ENCODE results near the gene PES1. TPM values are rescaled to one million over a fixed set of nuclear protein-coding genes. Genes with fewer than 3 reads are reported as not detected.
"Not testable (repeated sequence)": the region's sequence is repeated elsewhere in the genome, so short reads cannot be mapped to it uniquely, and the experiment has no call there.

Gene PES1
- total RNA-seq, 1 donor from 2014 or later = 47.0 TPM

GRCh38 chr22:30573594-30574094 is 18.1 kb downstream of the PES1 start:
- peak overlapping the region; percentile 45 for H3K4me3 ChIP-seq
- no peak for DNase-seq

DNA sequence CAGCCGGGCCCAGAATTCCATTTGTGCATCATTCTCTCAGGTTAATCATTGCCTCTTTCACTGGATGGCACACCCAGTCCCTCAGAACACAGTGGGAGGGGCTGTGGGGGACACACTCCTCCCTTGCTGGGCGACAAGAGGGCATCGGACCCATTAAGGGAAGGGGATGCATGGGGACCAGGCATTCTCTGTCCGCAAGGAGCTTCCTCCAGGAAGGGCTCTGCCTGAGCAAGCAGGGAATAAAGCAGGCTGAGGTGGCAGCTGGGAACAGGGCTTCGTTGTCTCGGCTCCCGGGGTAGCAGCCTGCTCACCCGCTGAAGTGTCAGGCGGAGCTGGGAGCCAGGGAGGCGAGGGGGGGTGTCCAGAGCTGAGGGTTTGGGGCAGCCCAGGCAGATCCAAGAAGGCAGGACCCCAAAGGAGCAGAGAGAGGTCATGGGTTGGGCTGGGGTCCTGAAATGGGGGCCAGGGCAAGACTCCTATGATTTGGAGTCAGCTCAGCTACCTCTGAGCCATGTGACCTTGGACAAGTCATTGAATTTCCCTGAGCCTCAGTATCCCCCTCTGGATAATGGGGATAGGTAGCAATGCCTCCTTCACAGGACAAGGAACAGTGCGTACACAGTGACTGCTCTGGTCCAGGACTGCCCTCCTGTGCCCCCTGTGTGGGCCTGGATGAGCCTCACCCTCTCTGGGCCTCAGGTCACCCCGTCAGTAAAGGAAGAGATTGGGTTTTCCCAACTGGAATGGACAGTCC is 18.7 kb downstream of the PES1 start:
- Histone ChIP-seq H3K27ac (no peak overlapping the region), H3K9me3 (no peaks in the 10 kb centered on the region), H3K4me3 (no peak overlapping the region), H3K4me1 (peaks cover 5% of the 10 kb centered on the region), H3K27me3 (ENCODE audit: low read depth) (no peaks in the 10 kb centered on the region), H3K36me3 (peaks cover 29% of the 10 kb centered on the region)
- no peak for DNase-seq
- TF ChIP-seq, protein P1, sequence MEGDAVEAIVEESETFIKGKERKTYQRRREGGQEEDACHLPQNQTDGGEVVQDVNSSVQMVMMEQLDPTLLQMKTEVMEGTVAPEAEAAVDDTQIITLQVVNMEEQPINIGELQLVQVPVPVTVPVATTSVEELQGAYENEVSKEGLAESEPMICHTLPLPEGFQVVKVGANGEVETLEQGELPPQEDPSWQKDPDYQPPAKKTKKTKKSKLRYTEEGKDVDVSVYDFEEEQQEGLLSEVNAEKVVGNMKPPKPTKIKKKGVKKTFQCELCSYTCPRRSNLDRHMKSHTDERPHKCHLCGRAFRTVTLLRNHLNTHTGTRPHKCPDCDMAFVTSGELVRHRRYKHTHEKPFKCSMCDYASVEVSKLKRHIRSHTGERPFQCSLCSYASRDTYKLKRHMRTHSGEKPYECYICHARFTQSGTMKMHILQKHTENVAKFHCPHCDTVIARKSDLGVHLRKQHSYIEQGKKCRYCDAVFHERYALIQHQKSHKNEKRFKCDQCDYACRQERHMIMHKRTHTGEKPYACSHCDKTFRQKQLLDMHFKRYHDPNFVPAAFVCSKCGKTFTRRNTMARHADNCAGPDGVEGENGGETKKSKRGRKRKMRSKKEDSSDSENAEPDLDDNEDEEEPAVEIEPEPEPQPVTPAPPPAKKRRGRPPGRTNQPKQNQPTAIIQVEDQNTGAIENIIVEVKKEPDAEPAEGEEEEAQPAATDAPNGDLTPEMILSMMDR (IDR thresholded peaks at IDR 0.05) = no peak
- peak in 1 of 2 donors; percentile 48 for ATAC-seq
- intact Hi-C loops (cut with DNase I) = no loop called here

More at GRCh38 chr22:30573594-30574094, 18.1 kb downstream of the PES1 start:
- peak; percentile 24 to 59 for ATAC-seq
- peaks cover 5% of the 10 kb centered on the region for H3K4me1 ChIP-seq
- no peak overlapping the region for H3K27ac ChIP-seq
- H3K9me3 ChIP-seq = no peaks in the 10 kb centered on the region
- TF ChIP-seq, protein P1 (IDR thresholded peaks at IDR 0.05) = no peak
- H3K36me3 ChIP-seq = peaks cover 35% of the 10 kb centered on the region
- H3K27me3 ChIP-seq (ENCODE audit: low read depth) = no peaks in the 10 kb centered on the region
- intact Hi-C loops (cut with DNase I) = no loop called here

DNA sequence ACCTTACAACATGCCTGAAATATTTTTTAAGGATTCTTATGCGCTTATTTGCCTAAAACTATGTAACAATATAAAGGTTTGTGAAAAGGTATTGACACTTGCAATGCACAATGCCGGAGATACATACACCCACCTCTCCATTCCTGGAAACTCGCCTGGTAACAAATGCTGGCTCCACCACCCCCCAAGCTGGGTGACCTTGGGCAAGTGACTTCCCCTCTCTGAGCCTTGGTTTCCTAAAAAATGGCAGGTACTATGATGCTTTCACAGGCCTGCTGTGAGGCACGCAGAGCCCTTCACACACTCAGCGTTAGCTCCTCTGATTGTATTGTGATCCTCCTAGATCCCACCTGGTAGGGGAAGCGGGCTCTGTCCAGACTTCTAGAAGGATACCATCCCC is 19.5 kb downstream of the PES1 start:
- Histone ChIP-seq H3K4me3 (no peak overlapping the region), H3K27ac (no peak overlapping the region), H3K4me1 (peaks cover 5% of the 10 kb centered on the region), H3K27me3 (ENCODE audit: low read depth) (no peaks in the 10 kb centered on the region), H3K36me3 (peaks cover 21% of the 10 kb centered on the region), H3K9me3 (no peaks in the 10 kb centered on the region)
- TF ChIP-seq, protein P1 (IDR thresholded peaks at IDR 0.05) = no peak
- ATAC-seq (no peak), DNase-seq (no peak)
- intact Hi-C loops (cut with DNase I) = no loop called here

DNA sequence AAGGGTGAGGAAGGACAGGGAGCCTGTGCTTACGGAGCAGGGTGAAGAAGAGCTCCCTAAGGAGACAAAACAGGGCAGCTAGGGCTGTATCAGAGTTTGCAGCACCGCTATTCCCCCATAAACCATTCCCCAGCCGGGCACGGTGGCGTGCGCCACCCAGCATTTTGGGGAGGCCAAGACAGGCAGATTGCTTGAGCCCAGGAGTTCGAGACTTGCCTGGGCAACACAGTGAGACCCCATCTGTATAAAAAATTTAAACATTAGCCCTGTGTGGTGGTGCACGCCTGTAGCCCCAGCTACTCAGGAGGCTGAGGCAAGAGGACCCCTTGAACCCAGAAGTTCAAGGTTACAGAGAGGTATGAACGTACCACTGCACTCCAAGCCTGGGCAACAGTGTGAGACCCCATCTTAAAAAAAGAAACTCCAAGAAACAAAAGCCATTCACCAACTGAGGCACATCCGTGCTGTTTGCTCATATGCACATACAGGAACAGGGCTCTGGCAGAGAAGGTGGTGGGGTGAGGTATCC is 22.0 kb downstream of the PES1 start:
- intact Hi-C loops (cut with DNase I) = no loop called here
- H3K27me3 ChIP-seq (ENCODE audit: low read depth) = no peaks in the 10 kb centered on the region
- DNase-seq = no peak
- no peaks in the 10 kb centered on the region for H3K36me3 ChIP-seq
- no peaks in the 10 kb centered on the region for H3K9me3 ChIP-seq
- no peak overlapping the region for H3K4me3 ChIP-seq
- TF ChIP-seq, protein P1 (IDR thresholded peaks at IDR 0.05) = no peak
- no peak overlapping the region for H3K27ac ChIP-seq
- no peak for ATAC-seq
- peaks cover 5% of the 10 kb centered on the region for H3K4me1 ChIP-seq

GRCh38 chr22:30568137-30568805 is 23.4 kb downstream of the PES1 start:
- H3K27me3 ChIP-seq (ENCODE audit: low read depth) = no peaks in the 10 kb centered on the region
- intact Hi-C loops (cut with DNase I) = no loop called here
- ATAC-seq (no peak), DNase-seq (no peak)
- H3K4me3 ChIP-seq = no peak overlapping the region
- TF ChIP-seq, protein P1 (IDR thresholded peaks at IDR 0.05) = no peak
- H3K9me3 ChIP-seq = no peaks in the 10 kb centered on the region
- H3K36me3 ChIP-seq = no peaks in the 10 kb centered on the region
- H3K27ac ChIP-seq = no peak overlapping the region
- no peaks in the 10 kb centered on the region for H3K4me1 ChIP-seq

- H3K27me3 ChIP-seq (ENCODE audit: low read depth); H3K4me3 ChIP-seq; H3K36me3 ChIP-seq; H3K27ac ChIP-seq; H3K9me3 ChIP-seq; ATAC-seq; H3K4me1 ChIP-seq; intact Hi-C loops (cut with DNase I); DNase-seq: not testable (repeated sequence)
Observed at GRCh38 chr22:30567277-30567676, 24.4 kb downstream of the PES1 start.

Measured in lower lobe of right lung (tissue), 2 donors.